ENCODE measurements around the gene PTGS1. TPM values are rescaled to one million over a fixed set of nuclear protein-coding genes. Genes with fewer than 3 reads are reported as not detected.

Gene PTGS1
- total and polyA plus RNA-seq, 2 of the 13 experiments (the other 11 are each of a cell fraction or from before 2014, with no cell fraction given) = 0.07 to 0.08 TPM

DNA sequence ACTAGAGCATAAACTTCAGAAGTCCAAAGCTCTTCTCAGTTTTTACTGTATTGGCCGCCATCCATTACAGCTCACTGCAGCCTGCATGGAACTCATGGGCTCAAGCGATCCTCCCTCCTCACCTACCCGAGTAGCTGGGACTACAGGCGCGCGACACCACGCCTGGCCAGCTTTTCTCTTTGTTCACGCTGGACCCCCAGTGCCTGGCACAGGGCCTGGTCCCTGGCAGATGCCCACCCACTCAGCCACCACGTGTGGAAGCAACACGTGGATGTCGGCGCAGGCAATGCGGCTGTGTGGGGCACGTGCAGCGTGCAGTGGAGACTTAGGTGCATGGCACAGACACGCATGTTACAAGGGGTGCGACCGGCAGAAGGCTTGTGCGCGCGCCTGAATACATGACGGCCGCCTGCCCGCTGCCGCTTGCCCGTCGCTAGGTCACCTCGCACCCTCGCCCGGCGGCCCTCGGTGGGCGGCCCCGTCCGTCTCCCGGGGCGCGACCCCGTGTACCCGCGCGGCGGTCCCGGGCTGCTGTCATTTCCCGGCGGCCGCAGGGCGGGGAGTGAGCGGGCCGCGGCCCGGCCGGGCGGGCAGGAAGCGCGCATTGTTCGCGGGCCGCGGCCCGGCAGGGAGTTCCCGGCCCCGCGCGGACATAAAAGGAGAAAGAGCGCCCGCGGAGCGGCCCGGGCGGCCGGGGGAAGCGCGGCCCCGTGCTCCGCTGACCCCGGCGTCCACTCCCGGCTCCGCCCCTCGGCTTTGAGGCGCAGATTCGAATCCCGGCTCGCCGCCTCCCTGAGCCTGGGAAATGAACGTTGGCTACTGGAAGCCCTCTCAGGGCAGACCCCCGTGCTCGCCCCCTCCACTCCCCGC lies 24.1 kb upstream of the PTGS1 start (continued):
- TF ChIP-seq LCORL (IDR thresholded peaks at IDR 0.05) (no peak), LCORL (CRISPR knock-in tag; IDR thresholded peaks at IDR 0.05) (0 out of 2 replicates have a peak, but pooled peaks have one; percentile 28), ZNF781 (CRISPR knock-in tag; IDR thresholded peaks at IDR 0.05; ENCODE audit: borderline replicate concordance, not compliant biosample characterization) (no peak), PHF5A (CRISPR knock-in tag; IDR thresholded peaks at IDR 0.05; ENCODE audit: low read depth, unreplicated experiment) (no peak), MXD4 (CRISPR knock-in tag; IDR thresholded peaks at IDR 0.05) (peak; percentile 68; the same call in 1 of the 2 replicates), ZNF562 (CRISPR knock-in tag; IDR thresholded peaks at IDR 0.05; ENCODE audit: borderline replicate concordance) (peak; percentile 44; the same call in 1 of the 2 replicates), RNF2 (conservative IDR thresholded peaks at IDR 0.05; ENCODE audit: low read depth) (peak; percentile 80; the same call in 1 of the 2 replicates), ZNF780A (CRISPR knock-in tag; IDR thresholded peaks at IDR 0.05) (peak; percentile 48; the same call in 1 of the 2 replicates), ZNF501 (CRISPR knock-in tag; IDR thresholded peaks at IDR 0.05) (no peak), BRD4 (CRISPR knock-in tag; IDR thresholded peaks at IDR 0.05) (peak; percentile 84), NKX3-1 (CRISPR knock-in tag; IDR thresholded peaks at IDR 0.05) (peak; percentile 56; the same call in 1 of the 2 replicates), ZFP36L1 (CRISPR knock-in tag; IDR thresholded peaks at IDR 0.05) (no peak), NFKB2 (CRISPR knock-in tag; IDR thresholded peaks at IDR 0.05; ENCODE audit: borderline replicate concordance) (peak; percentile 29; the same call in 1 of the 2 replicates), ZNF788 (CRISPR knock-in tag; IDR thresholded peaks at IDR 0.05; ENCODE audit: borderline replicate concordance) (no peak), SAP130 (CRISPR knock-in tag; IDR thresholded peaks at IDR 0.05; ENCODE audit: low read depth) (peak; percentile 30), JDP2 (CRISPR knock-in tag; IDR thresholded peaks at IDR 0.05; ENCODE audit: borderline replicate concordance) (no peak), AGO2 (optimal IDR thresholded peaks at IDR 0.05; ENCODE audit: low read depth, low read length) (no peak), ZNF367 (CRISPR knock-in tag; IDR thresholded peaks at IDR 0.05; ENCODE audit: borderline replicate concordance) (0 out of 2 replicates have a peak, but pooled peaks have one; percentile 53), ATM (IDR thresholded peaks at IDR 0.05; ENCODE audit: borderline replicate concordance) (no peak)
- TF ChIP-seq, protein P1, sequence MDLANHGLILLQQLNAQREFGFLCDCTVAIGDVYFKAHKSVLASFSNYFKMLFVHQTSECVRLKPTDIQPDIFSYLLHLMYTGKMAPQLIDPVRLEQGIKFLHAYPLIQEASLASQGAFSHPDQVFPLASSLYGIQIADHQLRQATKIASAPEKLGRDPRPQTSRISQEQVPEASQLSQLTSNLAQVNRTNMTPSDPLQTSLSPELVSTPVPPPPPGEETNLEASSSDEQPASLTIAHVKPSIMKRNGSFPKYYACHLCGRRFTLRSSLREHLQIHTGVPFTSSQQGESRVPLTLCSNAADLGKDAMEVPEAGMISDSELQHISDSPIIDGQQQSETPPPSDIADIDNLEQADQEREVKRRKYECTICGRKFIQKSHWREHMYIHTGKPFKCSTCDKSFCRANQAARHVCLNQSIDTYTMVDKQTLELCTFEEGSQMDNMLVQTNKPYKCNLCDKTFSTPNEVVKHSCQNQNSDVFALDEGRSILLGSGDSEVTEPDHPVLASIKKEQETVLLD (CRISPR knock-in tag; IDR thresholded peaks at IDR 0.05; ENCODE audit: low read depth) = 0 out of 2 replicates have a peak, but pooled peaks have one; percentile 40
- TF ChIP-seq, protein P2, sequence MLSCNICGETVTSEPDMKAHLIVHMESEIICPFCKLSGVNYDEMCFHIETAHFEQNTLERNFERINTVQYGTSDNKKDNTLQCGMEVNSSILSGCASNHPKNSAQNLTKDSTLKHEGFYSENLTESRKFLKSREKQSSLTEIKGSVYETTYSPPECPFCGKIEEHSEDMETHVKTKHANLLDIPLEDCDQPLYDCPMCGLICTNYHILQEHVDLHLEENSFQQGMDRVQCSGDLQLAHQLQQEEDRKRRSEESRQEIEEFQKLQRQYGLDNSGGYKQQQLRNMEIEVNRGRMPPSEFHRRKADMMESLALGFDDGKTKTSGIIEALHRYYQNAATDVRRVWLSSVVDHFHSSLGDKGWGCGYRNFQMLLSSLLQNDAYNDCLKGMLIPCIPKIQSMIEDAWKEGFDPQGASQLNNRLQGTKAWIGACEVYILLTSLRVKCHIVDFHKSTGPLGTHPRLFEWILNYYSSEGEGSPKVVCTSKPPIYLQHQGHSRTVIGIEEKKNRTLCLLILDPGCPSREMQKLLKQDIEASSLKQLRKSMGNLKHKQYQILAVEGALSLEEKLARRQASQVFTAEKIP (CRISPR knock-in tag; IDR thresholded peaks at IDR 0.05; ENCODE audit: borderline replicate concordance) = no peak
- TF ChIP-seq, protein P3, sequence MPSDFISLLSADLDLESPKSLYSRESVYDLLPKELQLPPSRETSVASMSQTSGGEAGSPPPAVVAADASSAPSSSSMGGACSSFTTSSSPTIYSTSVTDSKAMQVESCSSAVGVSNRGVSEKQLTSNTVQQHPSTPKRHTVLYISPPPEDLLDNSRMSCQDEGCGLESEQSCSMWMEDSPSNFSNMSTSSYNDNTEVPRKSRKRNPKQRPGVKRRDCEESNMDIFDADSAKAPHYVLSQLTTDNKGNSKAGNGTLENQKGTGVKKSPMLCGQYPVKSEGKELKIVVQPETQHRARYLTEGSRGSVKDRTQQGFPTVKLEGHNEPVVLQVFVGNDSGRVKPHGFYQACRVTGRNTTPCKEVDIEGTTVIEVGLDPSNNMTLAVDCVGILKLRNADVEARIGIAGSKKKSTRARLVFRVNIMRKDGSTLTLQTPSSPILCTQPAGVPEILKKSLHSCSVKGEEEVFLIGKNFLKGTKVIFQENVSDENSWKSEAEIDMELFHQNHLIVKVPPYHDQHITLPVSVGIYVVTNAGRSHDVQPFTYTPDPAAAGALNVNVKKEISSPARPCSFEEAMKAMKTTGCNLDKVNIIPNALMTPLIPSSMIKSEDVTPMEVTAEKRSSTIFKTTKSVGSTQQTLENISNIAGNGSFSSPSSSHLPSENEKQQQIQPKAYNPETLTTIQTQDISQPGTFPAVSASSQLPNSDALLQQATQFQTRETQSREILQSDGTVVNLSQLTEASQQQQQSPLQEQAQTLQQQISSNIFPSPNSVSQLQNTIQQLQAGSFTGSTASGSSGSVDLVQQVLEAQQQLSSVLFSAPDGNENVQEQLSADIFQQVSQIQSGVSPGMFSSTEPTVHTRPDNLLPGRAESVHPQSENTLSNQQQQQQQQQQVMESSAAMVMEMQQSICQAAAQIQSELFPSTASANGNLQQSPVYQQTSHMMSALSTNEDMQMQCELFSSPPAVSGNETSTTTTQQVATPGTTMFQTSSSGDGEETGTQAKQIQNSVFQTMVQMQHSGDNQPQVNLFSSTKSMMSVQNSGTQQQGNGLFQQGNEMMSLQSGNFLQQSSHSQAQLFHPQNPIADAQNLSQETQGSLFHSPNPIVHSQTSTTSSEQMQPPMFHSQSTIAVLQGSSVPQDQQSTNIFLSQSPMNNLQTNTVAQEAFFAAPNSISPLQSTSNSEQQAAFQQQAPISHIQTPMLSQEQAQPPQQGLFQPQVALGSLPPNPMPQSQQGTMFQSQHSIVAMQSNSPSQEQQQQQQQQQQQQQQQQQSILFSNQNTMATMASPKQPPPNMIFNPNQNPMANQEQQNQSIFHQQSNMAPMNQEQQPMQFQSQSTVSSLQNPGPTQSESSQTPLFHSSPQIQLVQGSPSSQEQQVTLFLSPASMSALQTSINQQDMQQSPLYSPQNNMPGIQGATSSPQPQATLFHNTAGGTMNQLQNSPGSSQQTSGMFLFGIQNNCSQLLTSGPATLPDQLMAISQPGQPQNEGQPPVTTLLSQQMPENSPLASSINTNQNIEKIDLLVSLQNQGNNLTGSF (CRISPR knock-in tag; IDR thresholded peaks at IDR 0.05) = peak; percentile 83

Measured in HepG2 (cell line).